Occipital lobe (tissue), 2 donors: ENCODE data around the gene RAG1. TPM values are rescaled to one million over a fixed set of nuclear protein-coding genes. Genes with fewer than 3 reads are reported as not detected.

Experiments used
- DNase-seq: peaks from one replicate; lab custom pipeline; 2025; lab: John Stamatoyannopoulos, UW
- total RNA-seq: library from RNA; depleted of rRNA; stranded (reverse); fragments of >200 nt; gene quantifications from one replicate; pipeline ENCODE4 v1.2.3, GENCODE V29; 2014

Gene RAG1
- total RNA-seq, 1 donor from 2014 or later = 0.94 TPM

GRCh38 chr11:36590513-36590912 lies 22.7 kb downstream of the RAG1 start:
- DNase-seq = no peak

GRCh38 chr11:36591433-36591832 lies 23.6 kb downstream of the RAG1 start:
- DNase-seq = no peak

- peak; percentile 75 for DNase-seq
Measured at GRCh38 chr11:36594316-36594989, 26.6 kb downstream of the RAG1 start, which contains the start of gene IFTAP. Gene IFTAP, plus strand, starts transcription at chr11:36594502. Its CDS starts 15,602 bp downstream, at chr11:36610104.

- DNase-seq = no peak
Measured at GRCh38 chr11:36596880-36597279, 29.1 kb downstream of the RAG1 start.

GRCh38 chr11:36598051-36598450 lies 30.2 kb downstream of the RAG1 start, which contains the start of gene RAG2:
Gene RAG2, minus strand, starts transcription at chr11:36598236. Its CDS starts 4,068 bp downstream, at chr11:36594168.
- DNase-seq = no peak

GRCh38 chr11:36600180-36600579 lies 32.4 kb downstream of the RAG1 start:
- no peak for DNase-seq

- no peak for DNase-seq
Measured at GRCh38 chr11:36601155-36601554, 33.3 kb downstream of the RAG1 start.

GRCh38 chr11:36602135-36602534 lies 34.3 kb downstream of the RAG1 start:
- no peak for DNase-seq

GRCh38 chr11:36605221-36606216 lies 37.7 kb downstream of the RAG1 start:
- no peak for DNase-seq

- DNase-seq = no peak
Measured at GRCh38 chr11:36608491-36609199, 40.8 kb downstream of the RAG1 start.

- DNase-seq = no peak
Measured at GRCh38 chr11:36609383-36609782, 41.6 kb downstream of the RAG1 start.

GRCh38 chr11:36615826-36616225 lies 48.0 kb downstream of the RAG1 start:
- no peak for DNase-seq

- no peak for DNase-seq
Measured at GRCh38 chr11:36617543-36618362, 49.9 kb downstream of the RAG1 start.

- DNase-seq = no peak
Measured at GRCh38 chr11:36618363-36619047, 50.7 kb downstream of the RAG1 start.

- DNase-seq = no peak
Measured at GRCh38 chr11:36619502-36619901, 51.7 kb downstream of the RAG1 start.

- no peak for DNase-seq
Measured at GRCh38 chr11:36620246-36620645, 52.4 kb downstream of the RAG1 start.

GRCh38 chr11:36622431-36623136 lies 54.8 kb downstream of the RAG1 start:
- no peak for DNase-seq

GRCh38 chr11:36623494-36623893 lies 55.7 kb downstream of the RAG1 start:
- no peak for DNase-seq

- DNase-seq = no peak
Measured at GRCh38 chr11:36627006-36627405, 59.2 kb downstream of the RAG1 start.

- DNase-seq = no peak
Measured at GRCh38 chr11:36627471-36627870, 59.7 kb downstream of the RAG1 start.
